Measurements from ENCODE around the gene PIBF1.

Gene PIBF1

DNA sequence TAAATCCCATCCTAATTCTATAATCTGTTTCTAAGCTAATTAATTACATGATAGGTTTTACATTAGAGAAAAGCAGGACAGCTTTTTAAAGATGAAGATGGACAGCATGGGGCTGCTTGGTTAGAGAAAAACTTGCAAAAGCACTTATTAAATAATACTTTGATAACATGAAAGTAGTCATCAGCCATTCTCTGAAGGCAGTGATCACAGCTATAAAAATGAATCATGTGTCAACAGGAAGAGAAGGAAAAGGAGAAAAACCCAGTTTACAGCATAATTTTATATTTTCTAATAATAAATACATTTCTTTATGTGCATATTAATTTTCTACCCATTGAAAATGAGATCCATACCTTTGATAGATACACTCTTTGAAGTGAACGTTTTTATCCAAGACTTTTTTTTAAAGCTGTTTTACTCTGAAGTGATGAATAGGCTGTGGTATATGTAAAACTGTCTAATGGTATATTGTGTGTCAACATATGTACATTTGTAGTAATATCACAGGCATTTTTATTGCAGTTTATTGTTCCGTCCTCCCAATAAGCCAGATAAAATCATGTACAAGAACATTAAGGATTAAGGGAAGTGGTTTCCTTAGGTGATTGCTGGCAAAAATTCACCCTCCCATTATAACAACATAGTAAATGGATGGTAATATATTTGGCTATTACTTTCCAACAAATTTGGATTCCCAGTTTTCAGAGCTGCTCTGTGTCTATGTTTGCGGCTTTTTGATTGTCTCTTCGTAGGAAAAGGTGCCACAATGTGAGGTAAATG lies 275.5 kb downstream of the PIBF1 start:
- no peak for DNase-seq (ENCODE audit: low read depth)
- H3K4me3 ChIP-seq (ENCODE audit: low read depth, low read length), result no peak overlapping the region
- TF ChIP-seq, protein P1, sequence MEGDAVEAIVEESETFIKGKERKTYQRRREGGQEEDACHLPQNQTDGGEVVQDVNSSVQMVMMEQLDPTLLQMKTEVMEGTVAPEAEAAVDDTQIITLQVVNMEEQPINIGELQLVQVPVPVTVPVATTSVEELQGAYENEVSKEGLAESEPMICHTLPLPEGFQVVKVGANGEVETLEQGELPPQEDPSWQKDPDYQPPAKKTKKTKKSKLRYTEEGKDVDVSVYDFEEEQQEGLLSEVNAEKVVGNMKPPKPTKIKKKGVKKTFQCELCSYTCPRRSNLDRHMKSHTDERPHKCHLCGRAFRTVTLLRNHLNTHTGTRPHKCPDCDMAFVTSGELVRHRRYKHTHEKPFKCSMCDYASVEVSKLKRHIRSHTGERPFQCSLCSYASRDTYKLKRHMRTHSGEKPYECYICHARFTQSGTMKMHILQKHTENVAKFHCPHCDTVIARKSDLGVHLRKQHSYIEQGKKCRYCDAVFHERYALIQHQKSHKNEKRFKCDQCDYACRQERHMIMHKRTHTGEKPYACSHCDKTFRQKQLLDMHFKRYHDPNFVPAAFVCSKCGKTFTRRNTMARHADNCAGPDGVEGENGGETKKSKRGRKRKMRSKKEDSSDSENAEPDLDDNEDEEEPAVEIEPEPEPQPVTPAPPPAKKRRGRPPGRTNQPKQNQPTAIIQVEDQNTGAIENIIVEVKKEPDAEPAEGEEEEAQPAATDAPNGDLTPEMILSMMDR (IDR thresholded peaks at IDR 0.05; ENCODE audit: insufficient read depth, low read depth, low read length, missing control alignments), result no peak

DNA sequence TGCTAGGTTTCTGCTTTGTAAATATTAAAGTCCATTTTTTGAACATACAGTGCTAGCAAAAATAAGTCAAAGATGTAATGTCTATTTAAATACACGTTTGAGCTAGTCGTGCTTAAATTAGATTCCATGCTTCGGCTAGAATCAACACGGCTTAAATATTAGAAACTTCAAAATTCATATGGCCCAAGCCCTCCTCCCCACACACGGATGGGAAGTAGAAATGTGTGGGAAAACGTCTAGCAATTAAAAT lies 276.1 kb downstream of the PIBF1 start:
- no peak for DNase-seq (ENCODE audit: low read depth)
- TF ChIP-seq, protein P1 (IDR thresholded peaks at IDR 0.05; ENCODE audit: insufficient read depth, low read depth, low read length, missing control alignments), result no peak
- H3K4me3 ChIP-seq (ENCODE audit: low read depth, low read length), result no peak overlapping the region; the same call in 1 of the 2 replicates

DNA sequence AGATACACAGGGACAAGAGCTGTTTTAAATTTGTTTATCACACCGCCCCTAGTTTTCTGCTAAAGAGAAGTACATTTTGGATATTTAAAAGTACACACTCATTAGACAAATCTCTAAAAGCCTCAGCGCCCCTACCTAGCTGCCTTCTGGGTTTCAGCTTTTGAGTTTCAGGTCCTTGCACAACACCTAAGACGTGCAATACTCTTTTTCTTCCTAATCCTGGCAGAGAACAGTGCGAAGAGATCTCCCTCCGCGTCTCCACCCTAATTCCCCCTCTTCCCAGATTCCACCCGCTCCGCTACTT lies 276.5 kb downstream of the PIBF1 start:
- TF ChIP-seq, protein P1 (IDR thresholded peaks at IDR 0.05; ENCODE audit: insufficient read depth, low read depth, low read length, missing control alignments), result no peak
- H3K4me3 ChIP-seq (ENCODE audit: low read depth, low read length), result peak overlapping the region; percentile 62
- DNase-seq (ENCODE audit: low read depth), result no peak

DNA sequence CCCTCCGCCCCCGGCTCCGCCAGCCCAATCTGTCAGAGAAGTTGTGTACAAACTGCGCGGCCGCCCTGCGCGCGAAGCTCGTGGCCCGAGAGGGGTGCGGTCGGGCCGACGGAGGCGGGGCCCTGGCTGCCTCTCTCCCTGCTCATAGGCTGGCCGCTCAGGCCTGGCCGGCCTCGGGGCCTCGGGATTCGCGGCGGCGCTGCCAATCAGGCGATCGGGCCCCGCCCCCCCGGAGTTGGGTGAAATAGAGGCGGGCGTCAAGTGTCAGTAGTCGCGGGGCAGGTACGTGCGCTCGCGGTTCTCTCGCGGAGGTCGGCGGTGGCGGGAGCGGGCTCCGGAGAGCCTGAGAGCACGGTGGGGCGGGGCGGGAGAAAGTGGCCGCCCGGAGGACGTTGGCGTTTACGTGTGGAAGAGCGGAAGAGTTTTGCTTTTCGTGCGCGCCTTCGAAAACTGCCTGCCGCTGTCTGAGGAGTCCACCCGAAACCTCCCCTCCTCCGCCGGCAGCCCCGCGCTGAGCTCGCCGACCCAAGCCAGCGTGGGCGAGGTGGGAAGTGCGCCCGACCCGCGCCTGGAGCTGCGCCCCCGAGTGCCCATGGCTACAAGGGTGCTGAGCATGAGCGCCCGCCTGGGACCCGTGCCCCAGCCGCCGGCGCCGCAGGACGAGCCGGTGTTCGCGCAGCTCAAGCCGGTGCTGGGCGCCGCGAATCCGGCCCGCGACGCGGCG lies 277.0 kb downstream of the PIBF1 start, which contains the start of gene KLF5:
Gene KLF5, plus strand, starts transcription at position 270 of the 724 bp plus-strand sequence. Its CDS starts 323 bp downstream, at position 593.
- peak within 1 kb of the TSS; percentile 62 for H3K4me3 ChIP-seq (ENCODE audit: low read depth, low read length)
- peak; percentile 95 for DNase-seq (ENCODE audit: low read depth)

DNA sequence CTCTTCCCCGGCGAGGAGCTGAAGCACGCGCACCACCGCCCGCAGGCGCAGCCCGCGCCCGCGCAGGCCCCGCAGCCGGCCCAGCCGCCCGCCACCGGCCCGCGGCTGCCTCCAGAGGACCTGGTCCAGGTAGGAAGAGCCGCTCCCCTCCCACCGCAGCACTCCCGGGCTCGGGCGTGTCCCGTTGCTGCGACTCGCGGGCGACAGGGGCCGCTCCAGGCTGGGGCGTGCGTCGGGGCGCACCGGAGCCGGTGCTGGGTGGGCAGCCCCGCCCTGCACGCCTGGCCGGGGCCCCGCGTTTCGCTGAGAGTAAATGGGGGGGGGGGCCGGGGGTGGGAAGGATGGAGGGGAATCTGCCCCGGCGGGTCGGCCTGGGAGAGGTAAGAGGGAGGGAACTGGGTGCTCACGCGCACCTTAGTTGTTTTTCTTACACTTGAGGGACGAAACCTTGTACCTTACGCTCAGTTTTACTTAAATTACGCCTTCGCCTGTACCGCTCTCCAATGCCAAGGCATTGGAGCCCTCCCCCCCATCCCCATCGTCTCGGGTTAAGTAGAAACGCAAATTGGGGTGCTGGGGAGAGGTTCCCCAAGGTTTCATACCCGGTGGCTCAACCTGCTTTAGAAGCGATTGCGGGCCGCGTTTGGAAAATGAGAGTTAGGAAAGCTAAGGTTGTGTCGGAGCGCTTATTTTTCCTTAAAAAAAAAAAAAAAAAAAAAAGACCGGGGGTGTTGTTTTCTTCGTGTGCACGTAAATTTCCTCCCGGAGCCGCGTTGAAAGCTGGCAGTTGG lies 277.7 kb downstream of the PIBF1 start:
- TF ChIP-seq, protein P1 (IDR thresholded peaks at IDR 0.05; ENCODE audit: insufficient read depth, low read depth, low read length, missing control alignments), result peak; percentile 23
- DNase-seq (ENCODE audit: low read depth), result peak; percentile 65
- H3K4me3 ChIP-seq (ENCODE audit: low read depth, low read length), result peak overlapping the region; percentile 60

More for the DNA sequence above, 277.0 kb downstream of the PIBF1 start, which contains the start of gene KLF5:
- TF ChIP-seq, protein P1 (IDR thresholded peaks at IDR 0.05; ENCODE audit: insufficient read depth, low read depth, low read length, missing control alignments), result no peak

DNA sequence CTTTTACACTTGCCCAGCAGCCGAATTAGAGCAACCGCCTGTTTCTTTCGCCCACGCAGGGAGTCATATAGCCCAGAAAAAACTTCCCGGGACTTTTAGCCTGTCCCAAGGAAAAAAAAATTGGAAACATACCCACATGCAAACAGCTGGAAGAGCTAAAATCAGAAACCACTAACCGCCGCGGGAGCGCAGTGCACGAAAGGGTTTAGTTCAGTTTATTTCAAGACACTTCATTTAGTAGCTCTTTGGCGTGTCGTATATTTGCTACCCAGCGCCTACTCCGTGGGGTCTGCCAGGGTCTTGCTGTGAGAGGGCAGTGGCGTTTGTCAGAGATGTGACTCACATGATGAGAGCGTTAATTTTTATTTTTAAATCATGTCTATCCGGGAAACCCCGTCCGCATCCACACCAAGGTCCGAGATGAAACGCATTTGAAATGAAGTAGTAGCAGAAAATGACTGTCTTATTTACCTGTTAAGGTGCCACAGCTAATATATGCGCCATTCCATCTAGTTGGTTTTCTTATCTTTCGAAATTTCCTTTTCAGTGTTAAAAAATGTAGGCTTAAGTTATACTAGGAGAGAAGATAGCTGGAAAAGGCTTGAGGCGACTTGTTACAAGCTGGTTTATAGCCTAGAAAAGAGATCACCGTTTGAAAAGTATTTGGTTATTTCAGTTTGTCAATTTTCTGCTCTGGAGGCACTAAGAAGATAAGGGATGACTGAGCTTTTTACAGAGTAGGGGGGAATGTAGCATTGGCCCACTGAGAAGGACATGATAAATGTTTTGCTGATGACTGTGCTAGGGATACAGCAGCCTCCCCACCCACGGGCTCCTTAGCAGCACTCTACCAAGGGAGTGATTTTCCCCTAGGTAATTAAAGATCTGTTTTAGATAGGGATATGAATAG lies 278.6 kb downstream of the PIBF1 start:
- peak overlapping the region; percentile 60 for H3K4me3 ChIP-seq (ENCODE audit: low read depth, low read length)
- TF ChIP-seq, protein P1 (IDR thresholded peaks at IDR 0.05; ENCODE audit: insufficient read depth, low read depth, low read length, missing control alignments), result no peak

More for the DNA sequence above, 278.6 kb downstream of the PIBF1 start:
- peak; percentile 6 for DNase-seq (ENCODE audit: low read depth)

All from GM12865 (cell line).